GM12873 (cell line): Measurements from ENCODE around the gene HSF5.

Experiments used
- CTCF ChIP-seq: IDR thresholded peaks from 2 replicates; pipeline ENCODE4 v1.5.1; 2012; ENCODE audit warnings: low read depth, mild to moderate bottlenecking, moderate library complexity, low read length, control low read depth; ENCODE audit not compliant: insufficient read depth; ENCODE audit errors: missing control alignments

The HSF5 gene

GRCh38 chr17:58532555-58532951 lies 44.3 kb upstream of the HSF5 start:
- no peak for TF ChIP-seq CTCF

- no peak for TF ChIP-seq CTCF
Measured at GRCh38 chr17:58531661-58532554, 43.7 kb upstream of the HSF5 start.

- TF ChIP-seq CTCF = no peak
Measured at GRCh38 chr17:58531122-58531521, 42.9 kb upstream of the HSF5 start.

GRCh38 chr17:58530655-58531054 lies 42.4 kb upstream of the HSF5 start:
- TF ChIP-seq CTCF = no peak

DNA sequence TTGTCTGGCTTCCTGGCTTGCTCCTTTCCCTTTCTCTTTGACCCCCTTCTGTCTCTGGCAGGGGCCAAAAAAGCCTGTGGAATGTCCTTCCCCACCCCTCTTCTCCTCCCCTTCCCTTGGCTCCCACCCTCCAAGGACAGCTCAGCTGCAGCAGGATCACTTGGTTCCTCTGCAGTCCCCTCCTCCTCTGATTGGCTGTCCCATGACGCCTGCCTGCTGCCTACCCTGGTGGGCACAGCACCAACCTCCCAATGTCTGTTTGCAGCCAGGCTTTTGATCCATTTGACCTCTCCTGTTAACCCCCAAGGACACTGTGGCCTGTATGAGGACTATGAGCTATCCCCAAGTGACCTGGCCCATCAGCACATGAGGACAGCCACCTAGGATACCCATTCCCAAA lies 41.1 kb upstream of the HSF5 start:
- no peak for TF ChIP-seq CTCF

GRCh38 chr17:58528443-58528842 lies 40.2 kb upstream of the HSF5 start:
- no peak for TF ChIP-seq CTCF

DNA sequence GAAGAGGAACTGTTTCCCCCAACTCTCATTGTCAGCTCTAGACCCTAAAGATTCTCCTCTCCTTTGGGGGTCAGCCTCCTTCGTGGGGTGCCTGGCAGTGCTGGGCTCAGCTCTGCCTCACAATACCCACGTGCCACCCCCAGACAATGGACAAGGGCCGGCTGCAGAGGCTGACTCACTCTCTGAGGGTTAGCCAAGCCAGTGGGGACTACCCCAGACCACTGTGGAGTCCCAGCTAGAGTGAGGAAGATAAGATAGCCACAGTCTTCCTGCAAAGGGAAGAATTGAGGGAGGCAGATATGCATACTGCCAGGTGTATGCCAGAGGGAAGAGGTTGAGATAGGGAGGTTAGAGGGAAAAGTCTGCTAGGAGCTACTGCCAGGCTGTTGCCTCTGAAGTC lies 39.7 kb upstream of the HSF5 start:
- no peak for TF ChIP-seq CTCF
